ENCODE measurements around the gene LTA.

Gene LTA

GRCh38 chr6:31614684-31615578 lies 42.8 kb downstream of the LTA start, which contains the start of gene AIF1:
AIF1 (plus strand) TSS chr6:31615234; CDS start chr6:31615330, 96 bp downstream.
- DNase-seq (ENCODE audit: low spot score) = no peak
- H3K27ac ChIP-seq = no peak within 1 kb of the TSS
- no peak for TF ChIP-seq CTCF (conservative IDR thresholded peaks at IDR 0.05; ENCODE audit: low read depth)
- CTCF ChIA-PET = no interaction called here
- POLR2A ChIA-PET (ENCODE audit: low non-redundant PET) = no interaction called here

- DNase-seq (ENCODE audit: low spot score) = no peak
- H3K27ac ChIP-seq = no peak overlapping the region
- ChIA-PET POLR2A (ENCODE audit: low non-redundant PET) (no interaction called here), CTCF (no interaction called here)
- no peak for TF ChIP-seq CTCF (conservative IDR thresholded peaks at IDR 0.05; ENCODE audit: low read depth)
Observed at GRCh38 chr6:31615748-31616147, 43.7 kb downstream of the LTA start.

GRCh38 chr6:31617010-31617409 lies 44.9 kb downstream of the LTA start:
- no peak overlapping the region for H3K27ac ChIP-seq
- CTCF ChIA-PET = interaction anchor here (0.6 kb wide), 1 partner anchor 1316 kb away, joined by 5 read pairs; no protein-coding TSS in a partner anchor
- POLR2A ChIA-PET (ENCODE audit: low non-redundant PET) = no interaction called here
- TF ChIP-seq CTCF (conservative IDR thresholded peaks at IDR 0.05; ENCODE audit: low read depth) = no peak
- no peak for DNase-seq (ENCODE audit: low spot score)

- POLR2A ChIA-PET (ENCODE audit: low non-redundant PET) = no interaction called here
- peak overlapping the region; percentile 99 for H3K27ac ChIP-seq
- CTCF ChIA-PET = interaction anchor here (0.7 to 0.9 kb wide), 2 partner anchors 21 to 187 kb away, joined by 3 to 4 read pairs; partner anchors contain the start of gene LSM2
- DNase-seq (ENCODE audit: low spot score) = peak; percentile 99
- no peak for TF ChIP-seq CTCF (conservative IDR thresholded peaks at IDR 0.05; ENCODE audit: low read depth)
Observed at GRCh38 chr6:31619805-31620585, 47.9 kb downstream of the LTA start.

GRCh38 chr6:31620586-31621319 lies 48.7 kb downstream of the LTA start, which contains the start of gene PRRC2A:
PRRC2A (plus strand) TSS chr6:31620715; CDS start chr6:31622790, 2,075 bp downstream.
- CTCF ChIA-PET = interaction anchor here (0.9 kb wide), 1 partner anchor 22 kb away, joined by 3 read pairs; no protein-coding TSS in a partner anchor
- POLR2A ChIA-PET (ENCODE audit: low non-redundant PET) = no interaction called here
- peak; percentile 73 for DNase-seq (ENCODE audit: low spot score)

More at GRCh38 chr6:31620586-31621319, 48.7 kb downstream of the LTA start, which contains the start of gene PRRC2A:
- TF ChIP-seq CTCF (conservative IDR thresholded peaks at IDR 0.05; ENCODE audit: low read depth) = no peak
- H3K27ac ChIP-seq = peak within 1 kb of the TSS; percentile 99
